CD4-positive, alpha-beta T cell treated with Interleukin-15 for 1 hour (primary cell): Measurements from ENCODE around the gene TAMALIN.

ENCODE experiments used
- DNase-seq: peaks from one replicate; pipeline ENCODE4 v3.0.0-alpha.2; 2020

TAMALIN gene

DNA sequence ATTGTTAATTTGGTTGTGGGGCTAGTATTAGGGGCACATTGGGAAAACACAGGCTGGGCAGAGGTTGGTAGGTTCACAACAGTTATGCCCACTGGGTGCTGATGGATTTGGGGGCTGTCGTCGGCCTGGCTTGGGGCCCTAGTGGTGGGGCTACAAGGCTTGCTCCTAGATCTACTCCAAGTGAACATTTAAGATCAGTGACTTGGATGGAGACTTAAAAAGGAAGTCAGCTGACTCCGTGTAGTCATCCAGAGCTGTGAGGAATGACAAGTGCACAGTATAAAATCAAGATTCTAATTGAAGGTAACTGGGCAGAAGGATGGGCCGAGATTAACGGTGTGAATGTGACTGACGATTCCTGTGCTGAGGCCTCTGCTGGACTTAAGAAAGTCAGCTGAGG, 31.7 kb downstream of the TAMALIN start:
- DNase-seq: no peak

DNA sequence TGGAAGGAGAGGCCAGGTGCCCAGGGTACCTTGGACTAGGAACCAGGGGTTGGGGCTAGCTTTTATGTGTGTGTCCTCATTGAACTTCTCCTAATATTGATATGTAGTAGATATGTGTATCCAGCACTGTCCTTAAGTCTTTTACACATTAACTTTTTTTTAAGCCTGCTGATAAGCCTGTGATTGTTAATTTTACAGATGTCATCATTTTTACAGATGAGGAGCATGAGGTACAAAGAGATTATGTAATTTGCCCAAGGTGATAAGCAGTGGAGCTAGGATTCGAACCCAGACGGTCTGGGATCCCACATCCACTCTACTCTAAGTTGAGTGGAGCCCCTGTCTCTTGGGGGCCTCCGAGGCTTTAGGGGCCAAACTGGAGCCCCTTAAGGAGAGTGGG, 34.3 kb downstream of the TAMALIN start:
- no peak for DNase-seq

DNA sequence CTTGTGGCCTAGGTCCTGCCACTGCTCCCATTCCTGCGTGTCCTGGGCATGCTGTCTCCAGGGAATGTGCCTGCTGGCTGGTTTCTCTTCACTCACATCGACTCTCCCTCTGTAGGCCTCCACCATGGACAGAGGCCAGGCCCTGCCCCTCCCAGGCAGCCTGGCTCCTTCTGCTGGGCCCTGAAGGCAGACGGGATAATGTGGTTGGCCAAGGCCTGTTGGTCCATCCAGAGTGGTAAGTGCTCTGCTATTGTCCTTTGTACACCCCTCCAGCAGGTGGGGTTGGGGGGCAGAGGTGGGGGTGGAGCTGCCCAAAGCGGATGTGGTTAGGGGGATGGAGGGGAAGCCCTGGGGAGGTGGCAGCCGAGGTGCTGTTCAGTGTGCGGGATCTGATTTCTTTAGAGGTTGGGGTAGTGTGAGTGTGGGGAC, 35.0 kb downstream of the TAMALIN start:
- peak; percentile 82 for DNase-seq

DNA sequence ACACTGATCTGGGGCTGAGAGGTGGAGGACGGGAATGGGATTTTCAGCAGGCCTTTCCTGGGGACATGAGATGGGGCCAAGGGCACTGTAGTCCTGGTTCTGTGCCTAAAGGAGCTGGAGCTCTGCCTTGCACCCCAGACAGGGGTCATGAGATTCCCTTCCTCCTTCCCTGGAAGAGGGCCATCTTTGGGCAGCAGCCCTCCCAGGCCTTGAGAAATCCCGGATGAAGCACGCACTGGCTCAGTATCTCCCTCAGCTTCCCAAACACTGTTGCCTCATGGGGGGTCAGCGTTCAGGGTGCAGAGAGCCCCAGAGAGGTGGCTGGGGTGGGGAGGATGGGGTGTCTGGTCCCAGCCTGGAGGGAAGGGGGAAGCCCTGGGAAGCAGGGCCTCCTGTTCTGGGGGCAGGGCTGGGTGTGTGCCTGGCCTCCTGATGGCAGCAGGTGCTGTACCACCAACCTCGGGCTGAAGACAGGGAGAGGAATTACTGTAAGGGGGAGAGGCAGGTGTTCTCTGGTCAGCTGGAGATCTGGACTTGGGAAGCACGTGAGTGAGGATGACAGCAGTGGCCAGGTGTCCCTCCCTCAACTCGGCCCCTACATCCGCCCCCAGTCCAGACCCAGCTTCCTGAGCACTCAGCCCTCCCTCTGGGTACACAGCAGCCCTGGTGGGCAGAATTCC, 36.1 kb downstream of the TAMALIN start:
- DNase-seq: no peak

DNA sequence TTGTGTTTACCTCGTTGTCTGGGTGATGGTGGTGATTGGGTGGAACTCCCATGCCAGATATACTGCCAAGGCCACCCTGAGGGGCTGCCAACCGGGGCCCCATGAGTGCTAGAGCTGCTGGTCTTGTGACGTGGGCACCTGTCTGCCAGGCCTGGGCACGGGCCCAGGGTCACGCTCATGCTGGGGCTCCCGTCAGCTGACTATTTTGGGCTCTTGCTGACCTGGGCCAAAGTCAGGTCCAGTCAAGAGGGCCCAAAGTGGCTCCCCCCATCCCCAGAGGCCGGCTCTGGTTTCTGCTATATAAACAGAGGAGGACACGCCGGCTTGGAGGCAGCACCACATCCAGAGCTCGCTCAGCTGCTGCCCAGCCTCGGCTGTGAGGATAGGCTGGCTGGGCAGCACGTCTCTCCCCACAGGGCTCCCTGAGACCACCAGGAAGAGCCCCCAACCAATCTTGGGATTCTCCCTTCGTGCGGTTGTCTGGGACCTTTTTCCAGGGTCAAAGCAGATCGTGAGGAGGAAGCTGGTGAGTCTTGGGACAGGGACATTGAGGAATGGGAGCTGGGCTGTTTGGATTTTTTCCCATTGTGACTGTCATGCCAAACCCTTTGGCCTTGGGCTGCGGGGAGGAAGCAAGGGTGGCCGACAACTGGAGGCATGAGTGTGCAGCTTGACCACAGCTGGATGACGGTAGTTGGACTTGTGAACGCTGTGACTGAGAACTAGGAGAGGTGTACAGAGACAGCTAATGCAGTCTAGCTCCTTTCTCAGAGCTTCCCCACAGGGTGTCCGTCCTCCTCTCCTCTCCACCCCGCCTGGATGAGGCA, 36.9 kb downstream of the TAMALIN start:
- DNase-seq: no peak

DNA sequence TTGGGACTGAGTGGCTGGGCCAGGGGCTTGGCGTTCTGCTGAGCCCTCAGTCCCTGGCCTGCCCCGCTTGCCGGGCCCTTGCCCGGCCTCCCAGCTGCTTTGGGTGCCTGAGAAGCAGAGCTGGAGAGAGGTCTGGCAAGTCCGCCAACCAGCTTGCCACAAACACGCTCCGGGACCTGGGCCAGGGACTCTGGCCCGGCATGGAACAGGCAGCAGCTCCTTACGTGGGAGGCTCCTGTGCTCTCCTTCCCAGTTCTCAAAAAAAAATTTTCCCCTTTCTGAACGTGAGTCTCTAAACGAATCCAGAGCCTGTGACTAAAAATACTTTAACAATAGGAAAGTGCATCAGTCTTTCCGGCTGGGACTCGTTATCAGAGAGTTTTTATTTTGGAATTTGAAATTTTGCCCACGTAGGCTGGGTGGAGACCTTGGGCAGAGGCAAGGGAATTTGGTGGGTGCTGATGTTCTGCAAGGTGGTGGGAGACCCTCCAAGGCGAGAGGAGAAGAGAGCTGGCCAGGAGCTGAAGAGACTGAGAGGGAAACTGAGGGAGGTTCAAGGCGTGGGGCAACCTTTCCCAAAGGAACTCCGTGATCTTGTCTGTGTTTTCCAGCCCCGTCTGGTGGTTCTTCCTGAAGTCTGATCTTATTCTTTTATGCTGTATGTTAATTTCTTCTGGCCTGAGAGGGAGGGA, 37.7 kb downstream of the TAMALIN start:
- no peak for DNase-seq

DNA sequence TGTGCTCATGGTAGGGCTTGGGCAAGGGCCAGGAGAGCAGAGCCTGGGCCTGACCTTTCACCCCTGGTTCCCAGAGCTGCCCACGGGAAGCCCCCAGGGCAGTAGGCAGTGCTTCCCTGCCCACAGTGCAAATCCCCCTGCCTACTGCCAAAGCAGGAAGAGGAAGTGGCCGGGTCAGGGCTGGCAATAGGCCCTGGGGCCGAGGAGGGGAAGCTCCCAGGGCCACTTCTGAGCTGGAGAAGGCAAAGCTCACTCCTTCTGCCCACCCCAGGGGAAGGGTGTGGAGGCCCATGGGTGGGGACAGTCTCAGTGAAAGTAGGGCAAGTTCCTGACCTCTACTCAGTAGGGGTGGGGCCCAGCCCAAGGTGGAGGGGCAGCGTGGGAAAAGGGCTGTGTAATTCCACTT, 39.1 kb downstream of the TAMALIN start:
- peak; percentile 70 for DNase-seq

DNA sequence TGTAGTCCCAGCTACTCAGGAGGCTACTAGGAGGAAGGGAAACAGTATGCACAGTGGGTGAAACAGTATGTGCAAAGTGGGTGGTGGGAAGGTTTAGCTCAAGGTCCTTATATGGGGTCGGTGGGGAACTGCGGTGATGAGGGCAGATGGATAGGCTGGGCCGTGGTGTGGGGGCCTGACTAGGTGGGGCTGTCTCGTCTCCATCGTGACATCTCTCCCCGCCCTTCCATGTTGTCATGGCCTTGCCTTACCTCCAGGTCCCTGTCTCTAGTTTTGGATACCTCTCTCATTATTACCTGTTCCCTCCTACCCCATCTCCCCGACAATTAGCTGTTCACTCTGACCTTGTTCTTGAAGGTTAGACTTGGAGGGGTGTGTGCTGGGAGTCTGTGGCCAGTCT, 40.1 kb downstream of the TAMALIN start:
- no peak for DNase-seq

DNA sequence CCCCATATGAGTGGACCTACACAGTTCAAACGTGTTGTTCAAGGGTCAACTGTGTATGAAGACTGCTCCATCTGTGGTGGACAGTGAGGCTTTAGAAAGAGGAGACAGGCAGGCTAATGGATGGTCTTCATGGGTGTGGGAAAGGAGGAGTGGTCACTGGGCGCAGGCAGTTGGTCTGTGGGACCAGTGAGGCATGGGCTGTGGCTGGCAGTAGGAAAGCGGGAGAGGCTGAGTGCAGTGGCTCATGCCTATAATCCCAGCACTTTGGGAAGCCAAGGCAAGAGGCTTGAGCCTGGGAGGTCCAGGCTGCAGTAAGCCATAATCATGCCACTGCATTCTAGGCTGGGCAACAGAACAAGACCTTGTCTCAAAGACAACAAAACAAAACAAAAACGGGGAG, 42.5 kb downstream of the TAMALIN start:
- no peak for DNase-seq

DNA sequence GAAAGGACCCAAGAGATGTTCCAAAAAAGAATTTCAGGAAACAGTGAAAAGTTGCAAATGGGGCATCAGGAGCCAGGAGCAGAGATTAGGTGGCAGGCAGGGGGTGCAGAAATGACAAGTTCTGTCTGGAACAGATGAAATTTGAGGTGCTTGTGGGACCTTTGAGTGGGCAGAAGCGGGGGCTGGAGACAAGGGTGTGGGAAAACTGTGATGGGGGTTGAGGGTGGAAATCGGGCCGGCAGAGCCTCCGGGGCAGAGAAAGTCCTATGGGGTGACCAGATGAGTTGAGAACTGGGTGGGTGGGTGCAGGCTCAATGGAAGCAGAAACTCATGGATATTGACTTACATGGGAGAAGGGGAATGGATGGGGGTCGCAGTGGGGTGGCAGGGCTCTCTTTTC, 42.9 kb downstream of the TAMALIN start:
- no peak for DNase-seq

DNA sequence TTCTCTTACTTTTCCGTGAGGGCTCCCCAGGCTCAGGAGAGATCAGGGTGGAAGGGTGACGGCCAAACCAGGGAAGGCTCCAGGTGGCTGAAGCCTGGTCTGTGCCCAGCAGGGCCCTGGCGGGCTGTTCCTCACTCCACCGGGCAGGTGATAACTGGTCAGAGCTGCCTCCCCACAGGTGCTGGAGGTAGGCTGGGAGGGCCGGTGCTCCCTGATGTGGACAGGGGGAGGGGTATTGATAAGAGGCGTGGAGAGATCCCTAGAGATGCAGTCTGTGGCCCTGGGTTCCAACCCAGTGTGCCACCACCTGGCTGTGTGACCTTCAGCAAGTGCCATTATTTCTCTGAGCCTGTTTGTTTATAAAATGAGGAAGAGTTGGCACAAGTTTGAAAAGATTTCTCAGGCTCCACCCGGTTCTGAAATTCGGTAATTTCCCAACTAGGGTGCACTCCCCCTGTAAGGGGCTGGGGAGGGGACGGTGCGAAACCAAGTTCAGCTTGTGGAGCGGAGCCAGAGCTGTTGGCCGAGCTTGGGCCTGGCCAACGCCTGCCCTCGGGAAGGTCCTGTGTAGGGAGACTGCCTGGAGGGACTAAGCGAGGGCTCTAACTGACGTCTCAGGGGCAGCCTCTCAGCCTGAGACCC, 43.5 kb downstream of the TAMALIN start:
- DNase-seq: peak; percentile 80

DNA sequence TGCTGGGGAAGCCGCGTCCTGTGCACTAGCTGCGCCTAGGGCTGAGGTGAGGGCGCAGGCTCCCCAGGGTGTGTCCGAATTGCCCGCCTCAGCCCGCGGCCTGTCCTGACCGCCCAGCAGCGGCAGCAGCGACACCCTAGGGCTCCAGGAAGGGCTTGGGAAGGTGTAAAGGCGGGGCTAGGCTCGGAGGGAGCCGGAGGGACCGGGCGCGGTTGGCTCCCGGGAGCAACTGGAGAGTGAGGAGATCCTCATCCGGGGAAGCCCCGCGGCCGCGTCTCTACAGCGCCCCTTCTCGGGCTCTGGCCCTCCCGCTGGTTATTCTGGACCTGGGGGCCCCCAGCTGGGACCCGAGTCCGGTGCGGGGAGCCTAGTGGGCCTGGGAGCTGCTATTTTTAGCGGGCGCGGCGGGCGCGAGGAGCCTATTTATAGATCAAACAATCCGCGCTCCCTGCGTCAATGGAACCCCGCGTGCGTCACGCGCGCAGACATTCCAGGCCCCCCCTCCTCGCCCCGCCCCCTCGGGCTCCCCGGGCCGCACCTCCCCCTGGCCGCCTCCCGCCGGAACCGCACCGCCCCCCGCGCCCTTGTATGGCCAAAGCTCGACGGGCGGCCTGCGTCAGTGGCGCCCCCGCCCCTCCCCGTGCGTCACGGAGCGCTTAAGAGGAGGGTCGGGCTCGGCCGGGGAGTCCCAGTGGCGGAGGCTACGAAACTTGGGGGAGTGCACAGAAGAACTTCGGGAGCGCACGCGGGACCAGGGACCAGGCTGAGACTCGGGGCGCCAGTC, 44.2 kb downstream of the TAMALIN start, which contains the start of gene NR4A1:
Gene NR4A1, plus strand, starts transcription at position 685 of the 784 bp plus-strand sequence. CDS start 2,887 bp downstream, outside the sequence.
- peak; percentile 98 for DNase-seq

DNA sequence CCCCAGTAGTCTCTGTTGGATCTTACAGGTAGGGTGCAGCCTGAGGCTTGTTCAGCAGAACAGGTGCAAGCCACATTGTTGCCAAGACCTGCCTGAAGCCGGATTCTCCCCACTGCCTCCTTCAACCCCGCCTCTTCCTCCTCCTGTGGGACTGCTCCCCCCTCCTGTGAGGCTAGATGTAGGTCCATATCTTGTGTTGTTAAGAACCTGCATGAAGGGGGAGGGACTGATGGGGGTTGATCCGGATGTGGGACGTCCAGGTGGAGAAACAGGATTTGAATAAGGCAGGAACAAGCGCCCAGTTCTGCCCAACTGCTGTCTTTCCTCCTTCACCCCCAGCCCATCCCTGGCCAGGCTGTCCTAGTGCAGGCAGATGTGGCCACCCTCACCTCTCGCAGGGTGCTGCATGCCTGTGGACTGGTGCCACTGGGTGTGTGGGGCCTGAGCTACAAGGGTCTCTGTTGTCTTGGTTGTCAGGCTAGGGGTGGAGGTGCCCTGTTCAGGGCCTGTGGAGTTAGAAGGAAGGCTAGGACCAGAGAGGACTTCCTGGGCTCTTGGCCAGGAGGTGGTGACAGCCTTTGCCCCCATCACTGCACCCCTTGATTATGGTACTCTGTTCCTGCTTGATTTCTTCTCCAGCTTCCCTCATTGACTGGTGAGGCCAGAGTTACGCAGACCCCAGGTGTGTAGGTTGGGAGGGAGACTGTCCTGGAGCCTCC, 45.9 kb downstream of the TAMALIN start:
- peak; percentile 41 for DNase-seq

DNA sequence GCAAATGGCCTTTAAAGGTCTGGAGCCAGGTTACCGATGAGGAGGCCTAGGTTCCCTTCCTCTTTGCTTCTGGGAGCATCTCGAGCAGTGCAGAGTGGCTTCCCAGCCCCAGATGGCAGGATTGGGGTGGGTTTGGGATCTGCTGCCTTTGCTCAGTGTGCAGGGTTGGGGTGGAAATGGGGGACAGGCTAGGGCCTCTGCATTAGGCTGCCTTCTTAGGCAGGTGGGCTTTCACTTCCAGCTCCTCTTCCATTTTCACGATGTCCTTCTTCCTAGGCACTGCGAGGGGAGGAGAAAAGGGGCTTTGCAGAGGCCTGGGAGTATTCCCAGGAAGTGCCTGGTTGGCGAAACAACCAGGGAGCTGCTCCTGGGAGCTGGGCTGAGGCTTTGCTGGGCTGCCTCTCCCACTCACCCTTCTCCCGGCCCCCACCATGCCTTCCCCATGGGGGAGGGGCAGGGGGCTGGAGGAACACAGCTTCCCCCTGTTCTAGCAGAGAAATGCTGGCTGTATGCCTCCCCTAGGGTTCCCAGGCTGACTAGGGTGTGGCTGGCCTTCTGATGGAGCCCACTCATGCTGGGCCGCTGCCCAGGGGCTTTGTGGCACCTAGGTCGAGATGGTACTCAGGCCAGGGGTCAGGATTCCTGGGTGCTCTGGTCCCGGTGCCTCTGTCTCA, 46.9 kb downstream of the TAMALIN start:
- DNase-seq: no peak

DNA sequence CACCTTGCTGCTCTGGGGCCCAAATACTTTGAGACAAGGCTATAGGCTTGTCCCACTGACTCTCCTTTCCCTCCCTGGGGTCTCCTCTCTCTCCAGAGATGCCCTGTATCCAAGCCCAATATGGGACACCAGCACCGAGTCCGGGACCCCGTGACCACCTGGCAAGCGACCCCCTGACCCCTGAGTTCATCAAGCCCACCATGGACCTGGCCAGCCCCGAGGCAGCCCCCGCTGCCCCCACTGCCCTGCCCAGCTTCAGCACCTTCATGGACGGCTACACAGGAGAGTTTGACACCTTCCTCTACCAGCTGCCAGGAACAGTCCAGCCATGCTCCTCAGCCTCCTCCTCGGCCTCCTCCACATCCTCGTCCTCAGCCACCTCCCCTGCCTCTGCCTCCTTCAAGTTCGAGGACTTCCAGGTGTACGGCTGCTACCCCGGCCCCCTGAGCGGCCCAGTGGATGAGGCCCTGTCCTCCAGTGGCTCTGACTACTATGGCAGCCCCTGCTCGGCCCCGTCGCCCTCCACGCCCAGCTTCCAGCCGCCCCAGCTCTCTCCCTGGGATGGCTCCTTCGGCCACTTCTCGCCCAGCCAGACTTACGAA, 47.6 kb downstream of the TAMALIN start:
- DNase-seq: no peak

DNA sequence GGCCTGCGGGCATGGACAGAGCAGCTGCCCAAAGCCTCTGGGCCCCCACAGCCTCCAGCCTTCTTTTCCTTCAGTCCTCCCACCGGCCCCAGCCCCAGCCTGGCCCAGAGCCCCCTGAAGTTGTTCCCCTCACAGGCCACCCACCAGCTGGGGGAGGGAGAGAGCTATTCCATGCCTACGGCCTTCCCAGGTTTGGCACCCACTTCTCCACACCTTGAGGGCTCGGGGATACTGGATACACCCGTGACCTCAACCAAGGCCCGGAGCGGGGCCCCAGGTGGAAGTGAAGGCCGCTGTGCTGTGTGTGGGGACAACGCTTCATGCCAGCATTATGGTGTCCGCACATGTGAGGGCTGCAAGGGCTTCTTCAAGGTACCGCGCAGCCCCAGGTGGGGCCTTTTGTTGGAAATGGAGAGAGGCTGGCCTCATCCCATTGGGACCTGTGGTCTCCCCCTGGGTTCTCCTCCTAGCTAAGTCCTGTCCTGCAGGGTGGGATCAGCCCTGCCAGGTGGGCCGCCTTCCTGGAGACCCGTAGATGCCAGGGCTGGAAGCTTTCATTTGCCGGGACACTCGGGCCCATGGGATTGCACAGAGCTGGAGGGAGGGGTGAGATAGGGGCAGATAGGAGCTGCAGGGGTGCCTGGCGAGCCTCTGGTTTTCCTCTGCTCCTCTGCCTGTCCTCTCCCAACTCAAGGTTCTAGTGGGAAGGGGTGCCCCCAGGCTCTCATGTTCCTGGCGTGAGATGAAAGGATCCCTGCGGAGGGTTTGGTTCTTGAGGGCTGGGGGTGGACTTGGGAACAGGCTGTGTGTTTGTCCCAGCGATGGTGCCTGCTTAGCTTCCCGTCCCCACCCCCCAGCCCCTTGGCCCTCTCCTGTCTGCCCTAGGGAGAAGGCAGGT, 48.3 kb downstream of the TAMALIN start:
- DNase-seq: no peak

DNA sequence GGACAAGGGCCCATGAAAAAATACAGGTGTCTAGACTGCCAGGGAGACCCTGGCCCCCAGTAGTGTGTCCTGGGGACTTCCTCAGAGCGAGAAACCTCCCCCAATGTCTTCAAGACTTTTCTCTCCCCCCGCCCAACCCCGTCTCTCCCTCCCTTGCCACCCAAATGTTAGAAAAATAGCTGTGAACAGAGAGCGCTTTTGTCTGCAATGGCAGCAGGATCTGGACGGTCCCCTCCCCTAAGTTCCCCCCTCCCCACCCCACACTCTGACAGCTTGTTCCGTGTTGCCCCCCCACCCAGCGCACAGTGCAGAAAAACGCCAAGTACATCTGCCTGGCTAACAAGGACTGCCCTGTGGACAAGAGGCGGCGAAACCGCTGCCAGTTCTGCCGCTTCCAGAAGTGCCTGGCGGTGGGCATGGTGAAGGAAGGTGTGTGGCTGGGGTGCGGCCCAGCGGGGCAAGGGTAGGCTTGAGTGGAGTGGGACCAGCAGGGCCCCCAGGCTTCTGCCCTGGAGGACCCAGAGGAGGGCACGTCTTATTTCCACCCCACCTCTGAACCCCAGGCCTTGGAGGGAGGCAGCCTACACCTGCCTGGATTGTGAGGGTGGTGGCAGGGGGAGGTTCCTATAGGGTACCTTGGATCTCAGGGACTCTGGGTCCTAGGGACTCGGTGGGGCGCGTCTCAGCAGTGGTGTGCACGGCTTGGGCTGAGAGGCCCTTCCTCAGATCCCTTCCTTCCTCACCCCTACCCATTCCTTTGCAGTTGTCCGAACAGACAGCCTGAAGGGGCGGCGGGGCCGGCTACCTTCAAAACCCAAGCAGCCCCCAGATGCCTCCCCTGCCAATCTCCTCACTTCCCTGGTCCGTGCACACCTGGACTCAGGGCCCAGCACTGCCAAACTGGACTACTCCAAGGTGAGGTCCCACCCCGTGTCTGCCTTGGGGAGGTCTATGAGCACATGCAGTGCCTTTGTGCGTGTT, 49.3 kb downstream of the TAMALIN start:
- DNase-seq: no peak
